HG03025 (cell line): Measurements from ENCODE around the gene GSE1.

ENCODE experiments used
- ATAC-seq: cut with Tn5 transposase; IDR thresholded peaks from one replicate; pipeline ENCODE4 v1.9.1; 2021; ENCODE audit warnings: mild to moderate bottlenecking, moderate library complexity; ENCODE audit not compliant: unreplicated experiment, low FRiP score

GSE1 gene

DNA sequence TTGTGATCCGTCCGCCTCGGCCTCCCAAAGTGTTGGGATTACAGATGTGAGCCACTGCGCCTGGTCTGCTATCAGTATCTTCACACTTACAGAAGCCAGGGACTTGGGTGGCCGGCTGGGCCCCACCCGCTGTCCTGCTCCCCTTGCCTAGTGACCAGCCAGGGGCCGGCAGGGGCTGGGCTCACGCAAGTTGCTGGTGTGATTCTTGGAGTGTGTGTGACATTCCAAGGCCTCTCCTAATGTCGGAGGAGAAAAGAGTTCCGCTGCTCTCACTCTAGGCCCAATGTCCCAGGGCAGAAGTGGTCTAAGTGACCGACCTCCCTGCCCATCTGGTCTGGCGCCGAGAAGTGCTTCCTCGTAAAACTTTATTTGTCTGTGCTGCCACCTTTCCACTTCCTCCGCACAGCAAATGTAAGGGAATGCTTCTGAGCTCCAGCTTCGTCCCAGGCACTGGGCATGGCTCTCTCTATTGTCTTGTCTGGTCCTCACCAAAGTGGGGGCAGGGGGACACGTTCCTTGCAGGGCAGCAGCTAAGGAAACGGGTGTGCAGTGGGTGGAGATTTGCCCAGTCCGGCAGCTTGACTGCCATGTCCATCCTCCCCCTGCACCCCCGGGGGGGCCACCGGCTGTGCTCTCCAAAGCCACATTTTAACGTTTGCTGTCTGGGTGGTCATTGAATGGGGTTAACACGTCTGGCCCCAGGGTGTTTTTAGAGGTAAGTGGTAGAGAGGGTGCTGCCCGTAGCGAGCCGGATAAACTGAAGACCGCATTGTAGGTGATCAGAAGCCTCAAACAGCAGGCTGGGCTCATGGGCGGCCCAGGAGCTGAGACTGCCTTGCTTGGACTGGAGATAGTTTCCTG lies 7.8 kb upstream of the GSE1 start:
- no peak for ATAC-seq

DNA sequence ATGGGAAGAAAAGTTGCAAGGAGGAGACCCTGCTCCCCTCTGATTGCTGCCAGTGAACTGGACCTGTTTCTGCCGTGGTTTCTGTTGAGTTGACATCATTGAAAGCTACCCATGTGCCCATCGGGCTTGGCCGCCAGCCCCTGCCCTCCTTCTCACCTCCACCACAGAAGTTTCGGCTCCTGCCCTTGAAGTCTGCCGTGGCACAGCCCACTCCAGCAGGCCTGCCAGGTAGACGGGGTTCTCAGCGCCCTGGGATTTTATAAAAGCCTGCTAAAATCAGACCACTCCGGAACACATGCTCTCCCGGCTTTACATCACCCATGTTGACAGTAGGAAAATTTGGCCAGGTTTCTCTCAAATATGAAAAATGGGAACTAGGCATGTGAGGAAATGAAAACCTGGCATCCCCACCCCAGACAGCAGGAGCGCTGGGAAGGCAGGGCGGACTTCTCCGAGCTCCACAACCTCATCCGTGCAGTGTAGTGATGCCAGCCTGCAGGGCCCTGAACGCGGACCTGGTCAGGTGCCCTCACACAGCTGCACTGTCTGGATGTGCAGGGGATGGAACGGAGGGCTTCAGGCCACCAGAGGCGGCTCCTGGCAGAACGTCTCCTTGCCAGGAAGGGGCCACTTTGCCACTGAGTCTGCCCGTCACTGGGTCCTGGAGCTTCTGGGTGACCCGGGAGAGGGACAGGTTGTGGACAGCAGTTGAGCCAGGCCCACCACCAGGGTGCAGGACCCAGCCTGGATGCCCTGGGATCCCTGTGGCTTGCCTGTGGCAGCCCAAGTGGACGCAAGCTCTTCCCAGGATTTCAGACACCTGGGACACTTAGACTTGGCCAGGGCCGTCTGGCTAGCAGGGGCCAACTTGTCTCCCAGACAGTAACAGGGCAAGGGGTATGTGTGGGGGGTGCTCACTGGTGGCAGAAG lies 6.9 kb upstream of the GSE1 start:
- no peak for ATAC-seq

DNA sequence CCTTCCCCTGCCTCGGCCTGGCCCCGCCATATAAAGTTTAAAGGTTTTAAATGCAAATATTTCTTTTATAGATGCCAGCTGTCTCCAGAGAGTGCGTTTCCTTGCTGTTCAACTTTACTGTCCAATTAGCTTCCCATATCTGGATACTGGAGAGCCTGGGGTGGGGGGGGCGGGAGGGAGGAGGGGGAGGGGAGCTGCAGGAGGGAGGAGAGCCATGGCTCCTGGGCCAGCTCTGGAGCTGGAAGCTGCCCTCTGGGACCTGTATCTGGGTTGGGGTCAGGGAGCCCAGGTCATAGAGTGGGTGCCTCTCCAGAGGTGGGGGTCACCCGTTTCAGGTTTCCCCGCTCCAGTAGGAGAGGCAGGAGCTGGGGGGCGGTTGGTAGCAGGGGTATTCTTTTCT lies 6.2 kb upstream of the GSE1 start:
- no peak for ATAC-seq

DNA sequence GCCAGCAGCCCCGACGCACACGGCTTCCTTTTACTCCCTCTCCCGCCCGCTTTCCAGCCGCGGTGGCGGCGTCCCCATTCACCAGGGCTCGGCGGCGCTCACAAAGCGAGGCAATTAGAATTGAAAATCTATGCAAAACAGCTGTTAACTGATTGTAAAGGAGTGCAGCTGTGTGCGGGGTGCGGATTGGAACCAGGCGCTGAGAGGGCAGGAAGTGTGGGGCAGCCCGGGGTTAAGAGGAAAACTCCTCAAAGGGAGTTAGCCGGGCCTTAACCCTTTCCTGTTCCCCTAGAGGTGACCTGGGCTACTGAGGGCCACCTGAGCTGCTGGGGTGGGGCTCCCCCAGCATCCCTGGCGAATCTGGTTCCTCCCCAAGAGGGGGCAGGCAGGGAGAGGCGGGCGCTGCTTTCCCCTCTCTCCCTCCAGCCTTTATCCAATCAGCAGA lies 5.8 kb upstream of the GSE1 start:
- ATAC-seq = no peak

DNA sequence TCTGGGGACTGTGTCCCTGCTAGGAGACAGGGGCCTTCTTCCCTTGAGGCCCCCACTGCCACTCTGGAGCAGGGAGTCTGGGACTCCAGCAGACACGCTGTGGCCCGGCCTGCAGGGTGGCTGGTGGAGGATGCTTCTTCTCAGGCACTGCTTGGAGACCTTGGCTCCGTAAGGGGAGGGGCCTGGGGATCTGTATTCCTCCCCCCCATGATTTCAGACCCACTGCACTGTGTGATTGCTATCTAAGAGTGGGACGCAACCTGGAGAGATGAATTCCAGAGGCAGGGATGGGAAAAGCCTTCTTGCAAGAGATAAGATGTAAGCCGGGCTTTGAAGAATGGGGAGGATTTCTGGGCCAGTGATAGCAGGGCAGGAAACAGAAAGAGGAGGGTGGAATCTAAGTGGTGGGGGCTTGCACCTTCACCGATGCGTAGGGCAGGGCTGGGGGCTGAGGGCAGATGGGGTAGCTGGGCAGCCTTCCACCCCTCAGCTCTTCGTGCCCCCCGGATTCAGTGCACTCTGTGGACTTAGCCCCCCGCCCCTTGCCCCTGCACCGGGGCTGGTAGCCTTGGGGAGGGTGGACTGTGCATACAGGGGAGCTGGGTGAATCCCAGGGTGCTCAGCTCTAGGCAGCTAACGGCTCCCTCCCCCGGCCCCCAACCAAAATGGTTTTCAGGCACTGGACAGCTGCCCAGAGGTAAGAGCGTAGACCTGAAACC lies 5.2 kb upstream of the GSE1 start:
- ATAC-seq = no peak

DNA sequence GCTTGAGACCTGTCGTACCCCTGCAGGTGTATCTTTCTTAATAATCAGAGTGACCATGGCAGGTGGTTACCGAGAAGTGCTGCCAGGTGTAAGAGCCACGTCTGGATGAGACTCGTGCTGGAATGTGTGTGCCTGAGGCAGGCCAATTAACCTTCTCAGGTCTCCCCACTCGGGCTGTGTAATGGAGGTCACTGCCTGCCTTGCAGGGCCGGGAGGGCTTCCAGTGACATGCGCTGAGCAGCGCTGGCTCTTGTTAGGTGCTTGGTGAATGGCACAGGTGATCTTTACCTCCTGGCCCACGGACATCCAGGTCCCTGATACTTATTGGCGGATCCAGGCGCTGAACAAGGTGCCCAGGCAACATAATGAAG lies 4.6 kb upstream of the GSE1 start:
- no peak for ATAC-seq

DNA sequence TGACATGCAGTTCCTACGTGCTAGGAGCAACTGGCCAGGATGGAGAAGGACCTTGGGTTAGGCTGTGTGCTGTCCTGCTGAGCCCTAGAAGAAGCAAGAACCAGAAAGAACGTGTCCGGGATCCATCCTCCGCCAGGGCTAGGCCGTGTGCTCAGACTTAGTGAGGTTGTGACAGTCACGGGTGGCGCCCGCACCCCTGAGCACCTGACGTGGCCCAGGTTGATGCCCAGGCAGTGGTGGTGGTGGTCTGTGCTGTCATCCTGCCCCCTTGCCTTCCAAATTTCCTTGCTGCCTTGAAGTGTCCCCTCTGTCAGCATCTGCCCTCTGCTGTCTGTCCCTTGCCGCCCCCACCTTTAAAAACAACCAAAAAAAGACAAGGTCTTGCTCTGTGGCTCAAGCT lies 4.2 kb upstream of the GSE1 start:
- no peak for ATAC-seq

DNA sequence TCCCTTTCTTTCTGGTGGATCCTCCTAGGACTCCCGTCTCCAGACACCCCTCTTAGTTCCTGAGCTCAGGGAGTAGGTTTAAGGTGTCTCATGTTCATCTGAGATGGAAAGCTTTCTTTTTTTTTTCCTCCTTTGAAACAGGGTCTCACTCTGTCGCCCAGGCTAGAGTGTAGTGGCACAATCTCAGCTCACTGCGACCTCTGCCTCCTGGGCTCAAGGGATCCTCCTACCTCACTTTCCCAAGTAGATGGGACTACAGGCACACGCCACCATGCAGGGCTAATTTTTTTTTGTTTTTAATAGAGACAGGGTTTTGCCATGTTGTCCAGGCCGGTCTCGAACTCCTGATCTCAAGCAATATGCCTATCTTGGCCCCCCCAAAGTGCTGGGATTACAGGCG lies 3.6 kb upstream of the GSE1 start:
- no peak for ATAC-seq

DNA sequence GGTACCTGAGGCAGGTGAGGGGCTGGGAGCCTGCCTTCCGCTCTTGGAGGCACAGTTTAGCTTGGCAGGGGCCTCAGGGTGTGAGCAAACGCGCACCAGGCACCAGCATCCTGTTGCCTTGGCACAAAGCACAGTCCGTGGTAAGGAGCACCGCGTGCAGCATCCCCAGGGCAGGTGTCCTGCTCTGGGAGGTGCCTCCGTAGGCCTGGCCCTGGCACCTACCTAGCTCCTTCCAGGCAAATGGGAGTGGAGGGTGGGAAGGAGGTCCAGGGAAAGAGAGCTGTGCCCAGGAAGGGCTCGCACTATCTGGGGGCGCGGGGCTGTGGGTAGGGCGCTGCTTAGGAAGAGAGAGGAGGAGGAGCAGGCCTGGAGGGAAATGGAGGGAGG lies 3.1 kb upstream of the GSE1 start:
- no peak for ATAC-seq

DNA sequence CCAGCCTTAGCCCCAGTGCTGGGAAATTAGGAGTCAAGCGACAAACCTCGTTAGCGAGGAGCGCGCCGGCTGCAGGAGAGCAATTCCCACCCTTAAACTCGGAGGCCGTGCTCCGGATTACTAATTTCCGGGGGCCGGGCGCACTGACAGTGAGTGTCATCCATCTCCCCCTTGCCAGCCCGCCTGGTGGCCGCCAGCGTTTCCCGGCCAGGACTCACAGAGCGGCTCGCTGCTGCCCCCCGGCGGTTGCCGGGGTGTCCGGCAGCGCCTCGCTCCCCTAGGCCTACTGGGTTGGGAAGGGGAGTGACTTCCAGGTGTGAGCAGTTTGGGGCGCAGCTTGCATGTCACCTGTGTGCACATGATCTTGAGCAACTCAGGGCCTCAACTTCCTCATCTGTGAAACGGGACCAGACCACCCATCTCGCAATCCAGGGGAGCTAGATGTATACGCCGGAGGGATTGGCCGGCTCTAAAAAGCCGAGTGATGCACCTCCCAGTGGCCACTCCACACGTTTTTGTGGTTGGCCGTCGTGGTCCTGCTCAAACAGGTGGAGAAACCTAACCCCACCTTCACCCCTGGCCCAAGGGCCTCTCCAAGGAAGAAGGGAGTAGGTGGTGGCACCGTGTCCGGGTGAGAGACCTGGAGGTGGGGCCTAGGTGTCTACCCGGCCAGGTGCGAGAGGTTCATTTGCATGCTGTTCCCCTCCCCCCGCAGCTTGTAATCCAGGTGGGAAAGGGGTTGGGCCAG lies 2.5 kb upstream of the GSE1 start:
- no peak for ATAC-seq

DNA sequence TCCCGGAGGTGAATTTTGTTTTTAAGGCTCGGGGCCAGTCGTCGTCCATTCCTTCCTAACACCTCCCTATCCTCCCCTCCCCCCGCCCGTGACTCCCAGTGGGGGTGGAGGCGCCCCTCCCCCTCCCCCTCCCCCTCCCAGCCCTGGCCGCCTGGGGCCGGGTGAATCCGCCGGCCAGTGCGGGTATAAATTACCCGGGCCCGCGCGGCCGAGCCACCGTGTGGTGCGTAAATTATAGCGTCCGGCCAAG lies 2.0 kb upstream of the GSE1 start:
- no peak for ATAC-seq

DNA sequence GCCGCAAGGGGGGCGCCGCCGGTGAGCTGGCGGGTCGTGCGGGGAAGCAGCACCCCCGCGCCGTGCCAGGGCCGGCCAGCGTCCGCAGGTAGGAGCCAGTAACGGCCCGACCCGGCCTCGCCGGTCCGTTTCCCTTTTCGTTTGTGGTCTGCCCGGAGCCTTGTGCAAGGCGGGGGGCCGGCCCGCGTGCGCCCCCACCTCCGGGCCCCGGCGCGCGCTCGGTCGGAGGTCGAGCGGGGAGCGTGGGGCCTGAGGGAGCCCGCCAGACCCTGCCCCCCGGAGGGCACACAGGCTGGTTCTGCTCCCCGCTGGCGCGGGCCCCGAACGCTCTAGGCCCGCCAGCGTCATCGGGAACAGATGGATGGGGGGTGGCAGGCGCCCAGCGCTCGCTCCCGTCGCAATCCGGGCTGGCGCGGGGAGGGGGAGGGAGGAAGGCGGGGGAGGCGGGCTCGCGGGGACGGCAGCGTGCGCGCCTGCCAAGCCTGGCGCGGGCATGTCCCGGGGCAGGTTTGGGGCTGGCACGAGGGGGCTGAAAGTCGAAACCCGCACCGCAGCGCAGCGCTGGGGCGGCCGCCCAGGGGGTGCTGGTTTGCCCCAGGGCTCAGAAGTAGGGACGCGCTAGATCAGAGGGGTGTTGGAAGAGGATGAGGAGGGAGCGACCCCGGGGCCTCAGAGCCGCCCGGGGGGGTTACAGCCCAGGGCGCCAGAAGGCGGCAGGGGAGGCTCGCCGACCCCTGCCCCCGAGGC lies 1.5 kb upstream of the GSE1 start:
- no peak for ATAC-seq

DNA sequence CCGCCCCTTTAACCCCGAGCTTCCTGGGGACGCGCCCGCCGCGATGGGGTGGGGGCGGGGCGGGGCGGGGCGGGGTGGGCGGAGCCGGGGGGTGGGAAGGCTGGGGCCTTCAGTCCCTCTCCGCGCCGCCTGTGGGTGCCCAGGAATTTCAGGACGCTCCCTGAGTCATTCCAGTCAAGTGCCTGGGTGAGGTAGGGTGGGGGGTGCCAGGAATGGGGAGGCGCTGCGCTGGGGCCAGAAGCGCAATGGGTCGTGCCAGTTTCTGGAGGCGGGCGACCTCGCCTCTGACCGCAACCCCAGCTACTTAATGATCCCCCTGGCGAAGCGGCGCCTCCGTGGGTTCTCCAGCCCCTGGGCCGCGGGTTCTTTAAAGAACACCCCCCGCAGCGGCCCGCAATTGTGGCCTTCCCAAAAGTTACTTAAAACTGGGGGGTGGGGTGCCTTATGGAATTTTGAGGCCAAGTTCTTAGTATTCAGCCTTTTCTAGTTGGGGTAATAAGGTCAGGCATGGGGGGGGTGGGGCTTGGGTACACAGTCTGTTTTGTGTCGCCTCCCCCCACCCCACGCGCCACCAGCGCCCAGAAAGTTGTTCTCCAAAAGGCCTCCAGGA lies 826 bp upstream of the GSE1 start:
- no peak for ATAC-seq

DNA sequence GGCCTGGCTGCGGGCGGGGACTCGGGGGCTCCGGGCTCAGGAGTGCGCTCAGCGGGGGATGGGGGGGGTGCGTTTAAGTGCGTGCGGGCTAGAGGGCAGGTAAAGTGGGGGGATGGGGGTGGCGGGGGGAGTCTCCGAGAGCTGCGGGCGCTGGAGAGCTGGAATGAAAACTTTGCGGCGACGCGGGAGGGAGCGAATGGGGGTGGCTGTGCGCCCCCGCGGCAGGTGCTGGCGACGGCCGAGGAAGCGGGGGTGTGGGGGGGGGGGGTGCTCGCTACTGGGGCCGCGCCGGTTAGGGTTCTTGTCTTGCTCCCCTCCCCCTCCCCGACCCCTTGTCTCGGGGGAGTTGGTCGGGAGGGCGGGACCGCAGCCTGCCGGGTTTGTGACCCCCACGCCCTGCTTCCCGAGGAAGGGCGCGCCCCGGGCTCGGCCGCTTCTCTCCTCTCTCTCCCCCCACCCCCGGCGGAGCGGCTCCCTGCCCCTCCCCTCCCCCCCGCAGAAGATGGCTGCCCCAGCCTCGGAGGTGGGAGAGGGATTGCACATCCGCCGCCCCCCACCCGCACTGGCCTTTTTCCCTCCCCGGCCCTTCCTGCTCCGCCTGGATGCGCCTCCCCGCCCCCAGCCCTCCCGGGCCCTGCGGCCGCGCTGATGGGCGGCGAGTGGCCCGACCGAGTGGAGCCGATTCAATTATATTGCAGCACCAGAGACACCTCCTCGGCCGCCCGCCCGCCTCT lies 649 bp downstream of the GSE1 start:
- no peak for ATAC-seq

DNA sequence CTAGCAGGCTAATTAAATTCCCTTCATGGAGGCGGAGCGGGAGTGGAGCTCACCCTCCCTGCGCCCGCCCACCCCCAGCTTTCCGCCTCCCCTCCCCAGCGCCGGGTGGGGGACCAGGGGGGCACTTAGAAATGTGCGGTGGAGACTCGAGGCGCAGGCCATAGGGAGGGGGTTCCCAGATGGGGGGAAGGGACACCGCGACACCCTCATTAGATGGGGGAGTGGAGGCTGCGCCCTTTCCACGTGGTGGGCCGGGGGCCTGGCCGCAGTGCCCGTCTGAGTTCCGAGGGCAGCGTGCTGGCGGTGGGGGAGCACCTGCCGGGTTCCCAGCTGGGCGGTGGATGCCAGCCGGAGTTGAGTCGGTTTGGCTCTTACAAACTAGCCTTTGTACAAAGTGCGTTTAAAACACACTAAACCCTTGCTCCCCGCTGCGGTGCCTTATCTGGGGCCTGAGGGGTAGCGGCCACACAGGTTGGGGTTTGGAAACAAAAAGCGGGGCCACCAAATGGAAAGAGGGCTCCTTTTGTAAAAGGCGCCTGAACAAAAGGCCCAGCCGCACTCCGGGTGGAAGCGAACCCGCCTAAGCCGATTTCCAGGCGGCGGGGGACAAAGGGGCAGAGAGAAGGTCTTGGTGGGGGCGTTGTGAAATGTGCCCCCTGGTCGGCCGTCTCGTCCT lies 1.4 kb downstream of the GSE1 start:
- no peak for ATAC-seq

DNA sequence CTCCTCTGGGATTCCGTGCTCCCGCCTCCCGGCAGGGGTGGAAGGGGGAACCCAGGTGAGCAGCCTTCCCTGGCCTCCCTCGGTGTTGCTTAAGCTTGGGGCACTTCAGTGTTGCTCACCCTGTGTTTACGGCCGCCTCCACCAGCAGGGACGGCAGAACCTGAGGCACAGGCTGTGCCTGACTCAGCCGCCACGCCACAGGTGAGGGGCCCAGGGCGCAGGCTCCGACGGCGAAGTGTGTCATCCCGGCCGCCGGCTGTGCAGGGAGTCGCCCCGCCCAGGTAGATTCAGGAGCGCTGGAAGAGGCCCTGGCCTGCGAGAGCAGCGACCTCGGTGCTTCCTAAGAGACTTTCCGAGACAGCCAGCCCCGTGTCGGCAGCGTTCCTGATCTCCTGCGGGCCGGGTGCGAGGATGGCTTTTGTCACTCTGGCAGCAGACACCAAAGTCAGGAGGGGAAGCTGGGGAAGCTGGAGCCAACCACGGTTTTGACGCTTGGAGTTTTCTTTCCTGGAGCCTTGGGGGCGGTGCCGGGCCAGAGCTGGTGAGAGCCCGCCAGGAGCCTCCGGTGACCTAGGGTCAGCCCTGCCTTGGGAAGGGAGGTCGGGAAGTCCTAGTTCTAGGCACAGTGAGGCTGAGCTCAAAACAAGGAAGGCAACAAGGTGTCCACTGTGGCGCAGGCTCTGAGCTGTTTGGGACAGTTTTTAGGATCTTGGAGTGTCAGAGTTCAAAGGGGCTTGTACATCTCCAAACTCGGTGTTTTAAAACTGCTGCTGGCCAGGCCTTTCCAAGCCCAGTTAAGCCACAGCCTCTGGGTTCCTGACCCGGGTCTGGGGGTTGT lies 2.1 kb downstream of the GSE1 start:
- no peak for ATAC-seq

DNA sequence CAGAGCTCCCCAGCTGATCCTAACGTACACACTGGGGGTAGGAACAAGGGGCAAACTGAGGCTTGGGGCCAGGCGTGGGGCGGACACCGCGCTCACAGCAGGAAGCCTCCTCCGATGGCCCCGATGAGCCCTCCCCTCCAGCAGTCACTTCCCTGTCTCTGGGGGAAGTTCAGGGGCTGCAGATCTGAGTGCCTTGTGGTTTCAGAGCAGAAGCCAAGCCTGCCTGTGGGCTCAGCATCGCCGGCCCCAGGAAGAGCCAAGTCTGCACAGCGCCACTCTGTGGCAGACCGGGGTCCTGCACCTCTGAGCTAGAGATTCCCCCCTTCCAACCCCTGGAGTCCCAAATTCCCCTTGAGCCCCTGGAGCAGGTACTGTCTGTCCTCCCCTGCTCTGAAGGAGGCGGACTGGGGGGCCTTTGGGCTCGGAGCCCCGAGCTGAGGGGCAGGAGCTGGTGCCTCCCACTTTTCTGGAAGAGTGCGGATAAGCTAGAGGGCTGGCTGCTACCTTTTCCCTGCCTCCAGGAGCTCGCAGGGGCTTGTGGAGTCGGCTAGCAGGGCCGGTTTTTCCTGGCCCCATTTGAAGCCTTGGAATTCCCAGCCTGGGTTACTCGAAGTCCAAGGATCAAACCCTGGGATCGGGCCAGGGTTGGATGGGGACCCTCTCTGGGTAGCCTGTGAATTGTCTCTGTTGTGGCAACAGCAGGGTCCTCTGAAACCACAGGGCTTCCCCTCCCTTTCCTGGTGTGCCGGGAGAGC lies 2.9 kb downstream of the GSE1 start:
- no peak for ATAC-seq
